Measurements from ENCODE around the gene GRIN2C. TPM values are rescaled to one million over a fixed set of nuclear protein-coding genes. Genes with fewer than 3 reads are reported as not detected.

The GRIN2C gene
- total and polyA plus RNA-seq, 9 of the 15 experiments (the other 6 are each of a cell fraction or from before 2014, with no cell fraction given): under 0.01 to 0.33 (median 0.10) TPM; not detected in 2

DNA sequence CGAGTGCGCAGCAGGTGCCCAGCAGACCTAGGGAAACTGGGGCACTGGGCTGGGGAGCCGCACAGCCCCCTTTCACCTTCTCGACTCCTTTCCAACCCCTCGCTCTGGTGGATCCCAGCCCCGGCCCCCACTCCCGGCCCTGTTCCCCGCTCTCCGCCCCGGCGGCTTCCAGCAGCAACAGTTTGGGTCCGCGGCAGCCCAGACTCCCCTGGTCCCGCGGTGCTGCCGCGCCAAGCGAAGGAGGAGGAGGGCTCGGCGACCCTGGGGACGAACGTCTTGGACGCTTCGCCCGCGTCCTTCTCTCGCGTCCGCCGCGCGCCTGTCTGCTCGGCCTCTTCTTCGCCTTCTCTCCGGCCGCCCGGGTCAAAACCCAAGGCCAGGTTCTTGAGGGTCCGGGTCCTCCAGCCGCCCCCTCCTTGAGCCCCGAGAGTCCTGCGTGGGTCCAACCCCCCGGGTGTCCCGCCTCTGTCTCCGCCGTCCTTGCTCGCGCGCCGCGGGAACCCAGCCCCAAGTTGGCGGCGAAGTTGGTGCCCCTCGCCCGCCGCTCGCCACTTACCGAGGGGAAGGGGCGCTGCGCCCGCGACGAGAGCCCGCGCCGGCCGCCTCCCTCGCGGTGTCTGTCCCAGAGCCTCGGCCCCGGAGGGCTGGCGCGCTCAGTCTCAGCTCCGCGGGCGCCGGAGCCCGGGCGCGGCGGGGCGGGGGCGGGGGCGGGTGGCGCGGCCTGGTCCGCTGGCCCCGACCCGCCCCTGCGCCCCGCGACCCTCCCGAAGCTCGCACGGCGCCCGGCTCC lies 1.4 kb upstream of the GRIN2C start:
- TF ChIP-seq ATF7 (IDR thresholded peaks at IDR 0.05) (no peak), RBFOX2 (IDR thresholded peaks at IDR 0.05; ENCODE audit: low read depth, low read length) (peak; percentile 53), POLR2G (IDR thresholded peaks at IDR 0.05; ENCODE audit: low read depth, low read length) (peak; percentile 60), HNRNPL (IDR thresholded peaks at IDR 0.05; ENCODE audit: low read depth, low read length) (peak; percentile 30; the same call in 1 of the 2 replicates)
- TF ChIP-seq, protein P1, sequence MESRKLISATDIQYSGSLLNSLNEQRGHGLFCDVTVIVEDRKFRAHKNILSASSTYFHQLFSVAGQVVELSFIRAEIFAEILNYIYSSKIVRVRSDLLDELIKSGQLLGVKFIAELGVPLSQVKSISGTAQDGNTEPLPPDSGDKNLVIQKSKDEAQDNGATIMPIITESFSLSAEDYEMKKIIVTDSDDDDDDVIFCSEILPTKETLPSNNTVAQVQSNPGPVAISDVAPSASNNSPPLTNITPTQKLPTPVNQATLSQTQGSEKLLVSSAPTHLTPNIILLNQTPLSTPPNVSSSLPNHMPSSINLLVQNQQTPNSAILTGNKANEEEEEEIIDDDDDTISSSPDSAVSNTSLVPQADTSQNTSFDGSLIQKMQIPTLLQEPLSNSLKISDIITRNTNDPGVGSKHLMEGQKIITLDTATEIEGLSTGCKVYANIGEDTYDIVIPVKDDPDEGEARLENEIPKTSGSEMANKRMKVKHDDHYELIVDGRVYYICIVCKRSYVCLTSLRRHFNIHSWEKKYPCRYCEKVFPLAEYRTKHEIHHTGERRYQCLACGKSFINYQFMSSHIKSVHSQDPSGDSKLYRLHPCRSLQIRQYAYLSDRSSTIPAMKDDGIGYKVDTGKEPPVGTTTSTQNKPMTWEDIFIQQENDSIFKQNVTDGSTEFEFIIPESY (CRISPR knock-in tag; IDR thresholded peaks at IDR 0.05): peak; percentile 85
- ChIA-PET POLR2A (interaction anchor here (1.1 to 8.0 kb wide), 3 partner anchors 12 to 114 kb away, joined by 3 to 62 read pairs (median 5); partner anchors contain the start of gene FDXR), CTCF (ENCODE audit: low intra/inter-chr PET ratio) (interaction anchor here (0.6 to 2.6 kb wide), 3 partner anchors 70 to 205 kb away, joined by 4 to 18 read pairs (median 7); no protein-coding TSS in a partner anchor)
- no TSS peak for BruUV-seq (replicated peaks)
- Histone ChIP-seq H3K36me3 (ENCODE audit: control insufficient read depth, insufficient read depth, low read length) (peaks cover 37% of the 10 kb centered on the region; the same call in 2 of the 3 replicates), H3K9me3 (replicated peaks; ENCODE audit: control insufficient read depth, insufficient read depth, low read depth, low read length) (no peaks in the 10 kb centered on the region), H3K9me1 (ENCODE audit: control insufficient read depth, insufficient read depth, low read length) (no peaks in the 10 kb centered on the region), H2AFZ (ENCODE audit: low read depth, low read length) (no peak overlapping the region), H3K27ac (ENCODE audit: extremely low read depth, low read depth, low read length) (no peak overlapping the region), H4K20me1 (replicated peaks; ENCODE audit: control insufficient read depth, insufficient read depth, low read length) (no peaks in the 10 kb centered on the region), H3K79me2 (ENCODE audit: control insufficient read depth, insufficient read depth, low read length) (no peaks in the 10 kb centered on the region), H3K9ac (ENCODE audit: insufficient read depth in 1 of 2, low read depth in 2 of 2, low read length in 2 of 2) (no peak overlapping the region), H3K4me3 (no peak overlapping the region), H3K4me1 (replicated peaks in 1 of 2; ENCODE audit: control insufficient read depth in 2 of 2, insufficient read depth in 2 of 2, low read length in 2 of 2) (peaks cover 12 to 60% of the 10 kb centered on the region in 2 experiments), H3K27me3 (ENCODE audit: control insufficient read depth in 2 of 2, insufficient read depth in 2 of 2, low read length in 2 of 2) (peaks cover 0 to 10% of the 10 kb centered on the region in 2 experiments; a peak in 2 of 5 replicates), H3K4me2 (ENCODE audit: insufficient read depth, low read length) (no peak overlapping the region)
- ATAC-seq: no peak
- 100% methylated on average over 3 of the region's 96 CpGs for WGBS (ENCODE audit: insufficient coverage, low coverage, missing lambda C conversion rate)
- no peak for FAIRE-seq
- intact Hi-C loops (cut with micrococcal nuclease) (no loop called here), in situ Hi-C loops (cut with MboI) (no loop called here)
- no peak for DNase-seq (ENCODE audit: extremely low read depth in 1 of 4, low spot score in 3 of 4)

All from K562 (cell line).